K562 (cell line): ENCODE results near the gene PPAN. TPM values are rescaled to one million over a fixed set of nuclear protein-coding genes. Genes with fewer than 3 reads are reported as not detected.

Experiments
- ARID1B ChIP-seq: fragments of 450-650 bp; IDR thresholded peaks from 2 replicates; pipeline ENCODE4 v1.6.1; 2016; ENCODE audit warnings: antibody characterized with exemption, mild to moderate bottlenecking, inconsistent platforms
- BRD4 ChIP-seq: fragments of 200-600 bp; sonication (generic); IDR thresholded peaks from 2 replicates; pipeline ENCODE4 v1.6.1; 2017; ENCODE audit warnings: inconsistent platforms
- FOXJ3 ChIP-seq: sonication (generic); formaldehyde crosslinking; IDR thresholded peaks from 2 replicates; pipeline ENCODE4 v1.4.0; 2020; ENCODE audit warnings: mild to moderate bottlenecking, missing genetic modification reagents
- KAT7 ChIP-seq: sonication (generic); formaldehyde crosslinking; IDR thresholded peaks from 2 replicates; pipeline ENCODE4 v1.8.0; 2022; ENCODE audit warnings: missing genetic modification reagents, mild to moderate bottlenecking, borderline replicate concordance
- KHSRP ChIP-seq: fragments of 450-650 bp; IDR thresholded peaks from 2 replicates; pipeline ENCODE4 v1.6.1; 2017
- KLF6 ChIP-seq: fragments of 250-450 bp; sonication (Bioruptor Pico); IDR thresholded peaks from 2 replicates; pipeline ENCODE4 v1.4.0; 2020; ENCODE audit warnings: mild to moderate bottlenecking, moderate library complexity, borderline replicate concordance
- MECOM ChIP-seq: fragments of 250-450 bp; sonication (Bioruptor Pico); IDR thresholded peaks from 2 replicates; pipeline ENCODE4 v1.8.0; 2022; ENCODE audit warnings: inconsistent platforms
- NFE2 ChIP-seq: IDR thresholded peaks from 2 replicates; pipeline ENCODE4 v1.6.1; 2014; ENCODE audit warnings: antibody characterized with exemption, low read depth
- NRF1 ChIP-seq, 2 experiments: fragments of 450-650 bp; IDR thresholded peaks in 1 of 2; conservative IDR thresholded peaks in 1 of 2; 2 replicates each; pipeline ENCODE4 v1.6.1; 2014; ENCODE audit warnings: mild to moderate bottlenecking in 2 of 2
- NUFIP1 ChIP-seq: fragments of 450-650 bp; IDR thresholded peaks from 2 replicates; pipeline ENCODE4 v1.6.1; 2018; ENCODE audit not compliant: partially characterized antibody
- POLR2A ChIP-seq: fragments of 450-650 bp; conservative IDR thresholded peaks from 2 replicates; pipeline ENCODE4 v1.6.1; 2016
- RFX7 ChIP-seq: fragments of 250-450 bp; sonication (Bioruptor Pico); IDR thresholded peaks from 2 replicates; pipeline ENCODE4 v1.5.1; 2021; ENCODE audit warnings: mild to moderate bottlenecking
- SMARCB1 ChIP-seq: IDR thresholded peaks from 2 replicates; pipeline ENCODE4 v1.6.1; 2011; ENCODE audit warnings: improper control_type of control experiment, low read depth; ENCODE audit not compliant: insufficient read length
- SRF ChIP-seq, 2 experiments: fragments of 250-450, 450-650 bp in 1 of 2; sonication (Bioruptor Pico) in 1 of 2; sonication (generic) in 1 of 2; formaldehyde crosslinking; IDR thresholded peaks; 2 replicates each; pipeline versions ENCODE4 v1.5.0 to v1.5.1; 2020 to 2022; ENCODE audit warnings: mild to moderate bottlenecking in 1 of 2, missing genetic modification reagents in 1 of 2
- THRAP3 ChIP-seq: fragments of 450-650 bp; IDR thresholded peaks from 2 replicates; pipeline ENCODE4 v1.6.1; 2016; ENCODE audit warnings: mild to moderate bottlenecking, inconsistent platforms, borderline replicate concordance
- TRIM28 ChIP-seq: fragments of 450-650 bp; IDR thresholded peaks from 2 replicates; pipeline ENCODE4 v1.6.1; 2017
- TSC22D4 ChIP-seq: fragments of 450-650 bp; IDR thresholded peaks from 2 replicates; pipeline ENCODE4 v1.6.1; 2016; ENCODE audit warnings: missing genetic modification characterization, missing biosample characterization, control low read depth
- ZNF146 ChIP-seq: IDR thresholded peaks from one replicate; pipeline ENCODE4 v1.6.1; 2018; ENCODE audit warnings: missing compliant biosample characterization; ENCODE audit not compliant: unreplicated experiment
- ZNF75A ChIP-seq: fragments of 450-650 bp; formaldehyde crosslinking; IDR thresholded peaks from 2 replicates; pipeline ENCODE4 v1.4.0; 2020; ENCODE audit warnings: mild to moderate bottlenecking
- ZNF830 ChIP-seq: fragments of 250-450 bp; sonication (Bioruptor Pico); IDR thresholded peaks from 2 replicates; pipeline ENCODE4 v1.5.0; 2021; ENCODE audit warnings: mild to moderate bottlenecking
- polyA plus RNA-seq, 8 experiments: library from polyadenylated mRNA; depleted of rRNA in 4 of 8; stranded (reverse) in 5 of 8; unstranded in 3 of 8; fragments of >200 nt; fragmentation: Nextera tagmentation in 2 of 8; fragmentation: Illumina TruSeq in 1 of 8; extraction: Ambion mirVana in 2 of 8; extraction: Trizol in 1 of 8; gene quantifications; 2 replicates each; pipeline versions ENCODE4 v1.2.1 to v1.2.3, GENCODE V29; 2011 to 2014; ENCODE audit warnings: inconsistent platforms in 1 of 8, missing spikeins in 1 of 8
- total RNA-seq, 7 experiments: library from RNA; depleted of rRNA in 6 of 7; stranded (reverse); fragments of >200 nt in 6 of 7; fragmentation: Illumina TruSeq in 2 of 7; extraction: Trizol in 2 of 7; gene quantifications; 2 replicates each; pipeline versions ENCODE4 v1.2.1 to v1.2.3, GENCODE V29; 2011 to 2021; ENCODE audit warnings: low replicate concordance in 1 of 7
- TF ChIP-seq, protein P1 (sequence below): fragments of 150-350 bp; conservative IDR thresholded peaks from 2 replicates; pipeline ENCODE4 v1.6.1; 2014; ENCODE audit warnings: low read length
- TF ChIP-seq, protein P2 (sequence below): fragments of 450-650 bp; formaldehyde crosslinking; IDR thresholded peaks from 2 replicates; pipeline ENCODE4 v1.4.0; 2022; ENCODE audit warnings: missing genetic modification characterization

The PPAN gene
- total and polyA plus RNA-seq, 9 of the 15 experiments (the other 6 are each of a cell fraction or from before 2014, with no cell fraction given): 2.2 to 129 (median 59.1) TPM

DNA sequence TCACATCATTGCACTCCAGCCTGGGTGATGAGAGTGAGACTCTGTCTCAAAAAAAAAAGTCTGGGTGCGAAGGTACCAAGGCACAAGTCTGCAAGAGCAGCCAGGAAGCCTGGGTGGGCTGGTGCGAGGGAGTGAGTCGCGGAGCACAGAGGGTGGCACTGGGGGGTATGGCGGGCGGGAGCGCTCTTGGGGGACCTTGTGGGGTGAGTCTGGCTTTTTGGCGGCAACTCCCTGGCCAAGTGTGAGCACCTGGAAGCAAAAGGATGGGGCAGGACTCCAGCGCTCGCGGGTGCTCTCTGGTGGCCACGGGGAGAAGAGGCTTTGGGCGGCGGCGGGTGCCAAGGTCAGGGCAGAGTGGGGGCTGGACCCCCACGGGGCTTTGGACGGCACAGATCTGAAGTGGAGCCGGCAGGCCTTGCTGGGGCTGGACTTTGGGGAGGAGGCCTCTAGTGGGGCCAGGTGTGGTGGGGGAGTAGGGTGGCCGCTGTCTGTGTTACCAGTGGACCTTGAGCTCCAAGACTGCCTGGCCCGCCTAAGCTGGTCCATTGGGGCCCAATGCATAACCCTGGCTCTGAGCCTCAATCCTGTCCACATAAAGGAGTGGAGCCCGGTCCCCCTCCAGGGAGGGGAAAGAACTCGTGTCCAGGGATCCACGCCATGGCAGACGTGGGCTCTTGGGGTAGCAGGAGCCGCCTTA is 6.9 kb downstream of the PPAN start (continued):
- TF ChIP-seq BRD4 (no peak), NFE2 (no peak), ZNF146 (CRISPR knock-in tag) (no peak), MECOM (no peak), TSC22D4 (no peak), RFX7 (CRISPR knock-in tag) (no peak), TRIM28 (no peak), NUFIP1 (no peak), THRAP3 (no peak), ARID1B (no peak), POLR2A (peak; percentile 73), SMARCB1 (no peak), ZNF830 (CRISPR knock-in tag) (peak; percentile 76; the same call in 1 of the 2 replicates), KHSRP (no peak), SRF (CRISPR knock-in tag; IDR thresholded peaks at IDR 0.05) (peak in 1 of 2 experiments; percentile 30; a peak in 1 of 4 replicates), FOXJ3 (CRISPR knock-in tag) (no peak), NRF1 (conservative IDR thresholded peaks at IDR 0.05 in 1 of 2, IDR thresholded peaks at IDR 0.05 in 1 of 2) (no peak), ZNF75A (CRISPR knock-in tag) (no peak), KLF6 (CRISPR knock-in tag) (no peak), KAT7 (CRISPR knock-in tag) (no peak)
- TF ChIP-seq, protein P1, sequence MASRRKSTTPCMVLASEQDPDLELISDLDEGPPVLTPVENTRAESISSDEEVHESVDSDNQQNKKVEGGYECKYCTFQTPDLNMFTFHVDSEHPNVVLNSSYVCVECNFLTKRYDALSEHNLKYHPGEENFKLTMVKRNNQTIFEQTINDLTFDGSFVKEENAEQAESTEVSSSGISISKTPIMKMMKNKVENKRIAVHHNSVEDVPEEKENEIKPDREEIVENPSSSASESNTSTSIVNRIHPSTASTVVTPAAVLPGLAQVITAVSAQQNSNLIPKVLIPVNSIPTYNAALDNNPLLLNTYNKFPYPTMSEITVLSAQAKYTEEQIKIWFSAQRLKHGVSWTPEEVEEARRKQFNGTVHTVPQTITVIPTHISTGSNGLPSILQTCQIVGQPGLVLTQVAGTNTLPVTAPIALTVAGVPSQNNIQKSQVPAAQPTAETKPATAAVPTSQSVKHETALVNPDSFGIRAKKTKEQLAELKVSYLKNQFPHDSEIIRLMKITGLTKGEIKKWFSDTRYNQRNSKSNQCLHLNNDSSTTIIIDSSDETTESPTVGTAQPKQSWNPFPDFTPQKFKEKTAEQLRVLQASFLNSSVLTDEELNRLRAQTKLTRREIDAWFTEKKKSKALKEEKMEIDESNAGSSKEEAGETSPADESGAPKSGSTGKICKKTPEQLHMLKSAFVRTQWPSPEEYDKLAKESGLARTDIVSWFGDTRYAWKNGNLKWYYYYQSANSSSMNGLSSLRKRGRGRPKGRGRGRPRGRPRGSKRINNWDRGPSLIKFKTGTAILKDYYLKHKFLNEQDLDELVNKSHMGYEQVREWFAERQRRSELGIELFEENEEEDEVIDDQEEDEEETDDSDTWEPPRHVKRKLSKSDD: no peak
- TF ChIP-seq, protein P2, sequence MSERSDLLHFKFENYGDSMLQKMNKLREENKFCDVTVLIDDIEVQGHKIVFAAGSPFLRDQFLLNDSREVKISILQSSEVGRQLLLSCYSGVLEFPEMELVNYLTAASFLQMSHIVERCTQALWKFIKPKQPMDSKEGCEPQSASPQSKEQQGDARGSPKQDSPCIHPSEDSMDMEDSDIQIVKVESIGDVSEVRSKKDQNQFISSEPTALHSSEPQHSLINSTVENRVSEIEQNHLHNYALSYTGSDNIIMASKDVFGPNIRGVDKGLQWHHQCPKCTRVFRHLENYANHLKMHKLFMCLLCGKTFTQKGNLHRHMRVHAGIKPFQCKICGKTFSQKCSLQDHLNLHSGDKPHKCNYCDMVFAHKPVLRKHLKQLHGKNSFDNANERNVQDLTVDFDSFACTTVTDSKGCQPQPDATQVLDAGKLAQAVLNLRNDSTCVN (CRISPR knock-in tag): 0 out of 2 replicates have a peak, but pooled peaks have one; percentile 43
